Large intestine (tissue), 3 donors: Measurements from ENCODE around the gene PATZ1. TPM values are rescaled to one million over a fixed set of nuclear protein-coding genes. Genes with fewer than 3 reads are reported as not detected.

Experiments
- DNase-seq, 2 donors: peaks; one replicate each; pipeline versions ENCODE4 v3.0.0 to v3.0.0-alpha.2; 2013
- H3K27ac ChIP-seq: one replicate; pipeline ENCODE4 v1.5.1; 2013; ENCODE audit warnings: low read length
- H3K27me3 ChIP-seq: 2 replicates; pipeline ENCODE4 v1.6.1; 2013; ENCODE audit warnings: low read length; ENCODE audit not compliant: control insufficient read depth, insufficient read depth
- H3K36me3 ChIP-seq: 2 replicates; pipeline ENCODE4 v1.6.1; 2013; ENCODE audit warnings: low read length; ENCODE audit not compliant: control insufficient read depth, insufficient read depth
- H3K4me1 ChIP-seq: one replicate; pipeline ENCODE4 v1.6.1; 2013; ENCODE audit warnings: low read length; ENCODE audit not compliant: control insufficient read depth, insufficient read depth
- H3K4me3 ChIP-seq: one replicate; pipeline ENCODE4 v1.5.1; 2013; ENCODE audit warnings: low read length
- H3K9me3 ChIP-seq: one replicate; pipeline ENCODE4 v1.6.1; 2013; ENCODE audit warnings: mild to moderate bottlenecking, low read depth, low read length, moderate library complexity; ENCODE audit not compliant: control insufficient read depth
- WGBS: methylation state at CpG from one replicate; pipeline ENCODE4 v1.1.5; 2013; ENCODE audit warnings: low lambda C conversion rate; ENCODE audit not compliant: insufficient coverage; 5-methylcytosine and 5-hydroxymethylcytosine counted together
- polyA plus RNA-seq: library from polyadenylated mRNA; unstranded; fragments of 120-200 nt; gene quantifications from one replicate; pipeline ENCODE4 v1.2.1, GENCODE V29; 2013

The PATZ1 gene
- polyA plus RNA-seq, 1 donor = 38.0 TPM

DNA sequence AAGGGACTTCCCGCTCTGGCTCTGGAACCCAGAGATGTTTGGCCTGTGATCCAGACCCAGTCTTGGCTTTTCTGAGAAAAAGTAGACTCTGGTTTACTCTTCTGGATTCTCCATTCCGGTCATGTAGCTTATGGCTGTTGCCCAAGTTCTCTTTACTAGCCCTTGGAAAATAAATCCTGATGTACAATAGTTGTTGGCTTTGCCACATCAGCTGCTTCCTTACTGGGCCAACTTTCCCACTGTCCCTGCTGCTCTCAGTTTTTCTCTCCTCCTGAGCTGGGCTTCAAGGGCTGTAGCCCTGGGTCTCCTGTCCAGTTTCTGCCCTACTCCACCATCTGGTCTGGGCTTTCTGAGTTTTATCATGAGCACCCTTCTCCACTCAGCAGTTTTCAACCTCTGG is 12.5 kb downstream of the PATZ1 start:
- Histone ChIP-seq H3K9me3 (no peaks in the 10 kb centered on the region), H3K27ac (no peak overlapping the region), H3K4me3 (no peak overlapping the region), H3K36me3 (peaks cover 78% of the 10 kb centered on the region), H3K4me1 (peaks cover 16% of the 10 kb centered on the region), H3K27me3 (no peaks in the 10 kb centered on the region)
- no peak for DNase-seq
- no CpG with 5 or more reads among the region's 2 CpGs for WGBS

DNA sequence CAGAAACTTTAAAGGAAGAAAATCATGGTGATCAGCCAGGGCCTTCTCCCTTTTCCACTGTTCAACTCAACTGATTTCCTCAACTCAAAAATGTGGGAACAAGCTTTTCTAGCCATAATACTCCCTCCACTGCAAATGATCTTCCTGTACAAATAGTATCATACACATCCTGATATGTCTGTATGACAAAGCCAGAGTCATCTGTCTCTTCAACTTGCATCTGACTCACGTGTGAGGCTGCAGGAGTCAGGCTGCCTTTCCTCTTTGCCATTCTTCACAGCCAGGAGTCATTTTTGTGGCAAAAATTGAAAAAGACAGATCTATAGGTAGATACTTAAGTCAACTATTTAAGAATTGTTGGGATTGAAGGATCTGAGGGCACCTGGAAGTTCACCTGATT is 13.3 kb downstream of the PATZ1 start:
- H3K27ac ChIP-seq = no peak overlapping the region
- peaks cover 80% of the 10 kb centered on the region for H3K36me3 ChIP-seq
- no peaks in the 10 kb centered on the region for H3K27me3 ChIP-seq
- no peak for DNase-seq
- peaks cover 8% of the 10 kb centered on the region for H3K4me1 ChIP-seq
- H3K4me3 ChIP-seq = no peak overlapping the region
- no CpG with 5 or more reads among the region's 1 CpG for WGBS
- no peaks in the 10 kb centered on the region for H3K9me3 ChIP-seq

DNA sequence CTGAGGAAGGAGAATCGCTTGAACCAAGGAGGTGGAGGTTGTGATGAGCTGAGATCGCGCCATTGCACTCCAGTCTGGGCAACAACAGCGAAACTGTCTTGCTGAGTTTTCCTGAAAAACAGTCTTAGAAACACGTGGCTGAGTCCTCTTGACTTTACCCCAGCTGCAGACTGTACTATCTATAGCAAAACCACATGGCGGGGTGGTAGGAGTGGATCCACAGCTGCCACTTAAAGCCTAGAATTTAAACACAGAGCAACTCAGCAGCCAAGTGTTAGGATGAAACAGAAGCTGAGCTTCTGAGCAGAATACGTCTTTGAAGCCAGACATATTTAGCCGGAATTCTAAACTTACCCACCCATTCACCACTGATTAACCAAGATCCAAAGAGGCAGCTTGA is 14.1 kb downstream of the PATZ1 start:
- Histone ChIP-seq H3K27ac (no peak overlapping the region), H3K27me3 (no peaks in the 10 kb centered on the region), H3K4me3 (no peak overlapping the region), H3K36me3 (peaks cover 85% of the 10 kb centered on the region), H3K4me1 (peaks cover under 1% of the 10 kb centered on the region), H3K9me3 (no peaks in the 10 kb centered on the region)
- no CpG with 5 or more reads among the region's 8 CpGs for WGBS
- no peak for DNase-seq

- Histone ChIP-seq H3K4me1 (no peaks in the 10 kb centered on the region), H3K27ac (no peak overlapping the region), H3K9me3 (no peaks in the 10 kb centered on the region), H3K36me3 (peaks cover 93% of the 10 kb centered on the region), H3K4me3 (no peak overlapping the region), H3K27me3 (no peaks in the 10 kb centered on the region)
- no CpG with 5 or more reads among the region's 9 CpGs for WGBS
- peak in 1 of 2 donors; percentile 39 for DNase-seq
Observed at GRCh38 chr22:31329453-31330215, 16.5 kb downstream of the PATZ1 start.

- DNase-seq = no peak
- Histone ChIP-seq H3K27me3 (no peaks in the 10 kb centered on the region), H3K36me3 (peaks cover 90% of the 10 kb centered on the region), H3K4me1 (no peaks in the 10 kb centered on the region), H3K4me3 (no peak overlapping the region), H3K9me3 (no peaks in the 10 kb centered on the region), H3K27ac (no peak overlapping the region)
- 100% methylated on average over 1 of the region's 4 CpGs for WGBS
Observed at GRCh38 chr22:31329029-31329428, 17.1 kb downstream of the PATZ1 start.

- Histone ChIP-seq H3K9me3 (no peaks in the 10 kb centered on the region), H3K4me1 (no peaks in the 10 kb centered on the region), H3K27ac (no peak overlapping the region), H3K36me3 (peaks cover 88% of the 10 kb centered on the region), H3K27me3 (no peaks in the 10 kb centered on the region), H3K4me3 (no peak overlapping the region)
- DNase-seq = no peak
- no CpG with 5 or more reads among the region's 13 CpGs for WGBS
Observed at GRCh38 chr22:31328544-31328960, 17.6 kb downstream of the PATZ1 start.

DNA sequence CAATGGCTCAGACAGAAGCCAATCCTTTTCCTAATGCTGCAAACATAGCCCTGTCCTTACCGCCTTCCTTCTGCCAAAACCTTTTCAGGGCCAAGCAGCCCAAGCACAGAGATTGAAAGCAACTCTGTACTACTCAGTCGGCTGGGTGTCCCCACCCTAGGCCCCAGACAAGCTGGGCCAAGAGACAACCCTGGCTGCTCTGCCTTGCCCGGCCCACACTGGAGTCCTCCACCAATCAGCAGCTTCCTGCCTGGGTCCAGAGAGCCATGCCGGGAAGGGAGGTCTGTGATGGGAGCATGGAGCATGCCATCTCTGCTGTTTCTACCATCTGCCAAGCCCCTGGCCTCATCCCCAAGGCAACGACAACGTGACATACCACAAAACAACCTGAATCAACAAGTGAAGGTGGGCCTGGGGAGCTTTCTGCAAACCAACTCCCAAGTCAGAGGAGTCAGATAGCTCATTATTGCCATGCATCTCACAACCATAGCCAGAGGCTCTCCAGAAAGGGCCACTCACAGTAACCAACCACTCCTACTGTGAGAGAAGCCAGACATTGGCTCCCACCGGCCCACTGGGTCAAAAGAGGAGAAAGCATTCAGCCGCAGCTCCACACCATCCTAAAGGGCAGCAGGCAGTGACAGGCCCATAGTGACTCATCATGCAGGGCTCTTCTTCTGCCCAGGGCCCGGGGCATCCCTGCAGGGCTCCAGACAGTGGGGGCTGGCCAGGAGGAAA is 18.2 kb downstream of the PATZ1 start:
- Histone ChIP-seq H3K36me3 (peaks cover 84% of the 10 kb centered on the region), H3K27me3 (no peaks in the 10 kb centered on the region), H3K4me1 (no peaks in the 10 kb centered on the region), H3K4me3 (no peak overlapping the region), H3K27ac (no peak overlapping the region), H3K9me3 (no peaks in the 10 kb centered on the region)
- WGBS = no CpG with 5 or more reads among the region's 9 CpGs
- DNase-seq = no peak

GRCh38 chr22:31326877-31327276 is 19.3 kb downstream of the PATZ1 start:
- Histone ChIP-seq H3K36me3 (peaks cover 73% of the 10 kb centered on the region), H3K27ac (no peak overlapping the region), H3K27me3 (no peaks in the 10 kb centered on the region), H3K4me3 (no peak overlapping the region), H3K9me3 (no peaks in the 10 kb centered on the region), H3K4me1 (no peaks in the 10 kb centered on the region)
- WGBS = no CpG with 5 or more reads among the region's 9 CpGs
- no peak for DNase-seq

- Histone ChIP-seq H3K9me3 (no peaks in the 10 kb centered on the region), H3K27me3 (no peaks in the 10 kb centered on the region), H3K27ac (no peak overlapping the region), H3K4me3 (no peak overlapping the region), H3K36me3 (peaks cover 47% of the 10 kb centered on the region), H3K4me1 (no peaks in the 10 kb centered on the region)
- WGBS = no CpG with 5 or more reads among the region's 8 CpGs
- DNase-seq = no peak
Observed at GRCh38 chr22:31323578-31324550, 22.3 kb downstream of the PATZ1 start.

DNA sequence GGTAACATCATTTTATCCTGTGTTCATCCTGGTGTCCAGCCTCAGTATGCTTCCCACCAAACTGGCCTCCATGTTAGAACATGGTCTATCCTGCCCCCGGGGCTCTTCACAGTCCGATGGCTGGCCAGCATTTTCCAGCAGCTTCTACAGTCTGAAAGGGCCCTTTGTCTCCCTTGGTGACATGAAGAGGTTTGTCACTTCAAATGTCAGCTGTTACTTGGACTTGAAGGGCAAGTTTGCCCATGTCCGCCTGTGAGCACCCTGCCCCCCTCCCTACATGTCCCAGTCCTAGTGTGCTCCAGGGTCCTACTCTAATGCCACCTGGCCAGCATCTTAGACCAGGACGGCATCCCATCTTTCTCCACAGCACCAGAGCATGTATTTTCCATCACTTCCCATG is 24.7 kb downstream of the PATZ1 start:
- Histone ChIP-seq H3K4me1 (no peaks in the 10 kb centered on the region), H3K4me3 (no peak overlapping the region), H3K9me3 (no peaks in the 10 kb centered on the region), H3K27me3 (no peaks in the 10 kb centered on the region), H3K36me3 (peaks cover 23% of the 10 kb centered on the region), H3K27ac (no peak overlapping the region)
- DNase-seq = no peak
- no CpG with 5 or more reads among the region's 4 CpGs for WGBS
